HFFc6 (cell line): ENCODE results near the gene BANK1. TPM values are rescaled to one million over a fixed set of nuclear protein-coding genes. Genes with fewer than 3 reads are reported as not detected.

Experiments used
- DNase-seq: peaks from one replicate; pipeline ENCODE4 v3.0.0-alpha.2; 2018
- H3K27ac Mint-ChIP-seq: 2 replicates; pipeline ENCODE4 v1.8.0; 2020; ENCODE audit warnings: mild to moderate bottlenecking, mixed read lengths
- H3K27me3 Mint-ChIP-seq: 2 replicates; pipeline ENCODE4 v1.8.0; 2021; ENCODE audit warnings: mild to moderate bottlenecking, moderate library complexity, mixed read lengths; ENCODE audit not compliant: insufficient read depth
- H3K36me3 Mint-ChIP-seq: 2 replicates; pipeline ENCODE4 v1.8.0; 2021; ENCODE audit warnings: low read depth, mixed read lengths
- H3K4me1 Mint-ChIP-seq: 2 replicates; pipeline ENCODE4 v1.8.0; 2020; ENCODE audit warnings: low read depth, mixed read lengths
- H3K4me3 Mint-ChIP-seq: 2 replicates; pipeline ENCODE4 v1.8.0; 2020; ENCODE audit warnings: mild to moderate bottlenecking, moderate library complexity, mixed read lengths
- H3K9me3 Mint-ChIP-seq: 2 replicates; pipeline ENCODE4 v1.8.0; 2020; ENCODE audit warnings: mild to moderate bottlenecking, mixed read lengths
- long read RNA-seq: library from polyadenylated mRNA; unstranded; transcript quantifications from one replicate; pipeline ENCODE4 v2.0.0, GENCODE V29; 2019
- total RNA-seq, 6 experiments: library from RNA; stranded (reverse); fragmentation: NEBNext Ultra II Directional; extraction: Animal tissue kit (Norgen Biotek cat#: 25700); gene quantifications; 2 replicates in 1 of 6; 3 replicates in 5 of 6; pipeline ENCODE4 v1.2.3, GENCODE V29; 2021
- TF ChIP-seq, protein P1 (sequence below): fragments of 200-600 bp; sonication (generic); IDR thresholded peaks from 2 replicates; pipeline ENCODE4 v1.5.0; 2021; ENCODE audit warnings: antibody characterized with exemption, mild to moderate bottlenecking

Gene BANK1, protein sequence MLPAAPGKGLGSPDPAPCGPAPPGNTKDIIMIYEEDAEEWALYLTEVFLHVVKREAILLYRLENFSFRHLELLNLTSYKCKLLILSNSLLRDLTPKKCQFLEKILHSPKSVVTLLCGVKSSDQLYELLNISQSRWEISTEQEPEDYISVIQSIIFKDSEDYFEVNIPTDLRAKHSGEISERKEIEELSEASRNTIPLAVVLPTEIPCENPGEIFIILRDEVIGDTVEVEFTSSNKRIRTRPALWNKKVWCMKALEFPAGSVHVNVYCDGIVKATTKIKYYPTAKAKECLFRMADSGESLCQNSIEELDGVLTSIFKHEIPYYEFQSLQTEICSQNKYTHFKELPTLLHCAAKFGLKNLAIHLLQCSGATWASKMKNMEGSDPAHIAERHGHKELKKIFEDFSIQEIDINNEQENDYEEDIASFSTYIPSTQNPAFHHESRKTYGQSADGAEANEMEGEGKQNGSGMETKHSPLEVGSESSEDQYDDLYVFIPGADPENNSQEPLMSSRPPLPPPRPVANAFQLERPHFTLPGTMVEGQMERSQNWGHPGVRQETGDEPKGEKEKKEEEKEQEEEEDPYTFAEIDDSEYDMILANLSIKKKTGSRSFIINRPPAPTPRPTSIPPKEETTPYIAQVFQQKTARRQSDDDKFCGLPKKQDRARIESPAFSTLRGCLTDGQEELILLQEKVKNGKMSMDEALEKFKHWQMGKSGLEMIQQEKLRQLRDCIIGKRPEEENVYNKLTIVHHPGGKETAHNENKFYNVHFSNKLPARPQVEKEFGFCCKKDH
- under 1 TPM in 3 of 6 experiments, not detected in 3; 0.14 to 0.28 (median 0.17) TPM for total RNA-seq
- long read RNA-seq, result 0 reads

DNA sequence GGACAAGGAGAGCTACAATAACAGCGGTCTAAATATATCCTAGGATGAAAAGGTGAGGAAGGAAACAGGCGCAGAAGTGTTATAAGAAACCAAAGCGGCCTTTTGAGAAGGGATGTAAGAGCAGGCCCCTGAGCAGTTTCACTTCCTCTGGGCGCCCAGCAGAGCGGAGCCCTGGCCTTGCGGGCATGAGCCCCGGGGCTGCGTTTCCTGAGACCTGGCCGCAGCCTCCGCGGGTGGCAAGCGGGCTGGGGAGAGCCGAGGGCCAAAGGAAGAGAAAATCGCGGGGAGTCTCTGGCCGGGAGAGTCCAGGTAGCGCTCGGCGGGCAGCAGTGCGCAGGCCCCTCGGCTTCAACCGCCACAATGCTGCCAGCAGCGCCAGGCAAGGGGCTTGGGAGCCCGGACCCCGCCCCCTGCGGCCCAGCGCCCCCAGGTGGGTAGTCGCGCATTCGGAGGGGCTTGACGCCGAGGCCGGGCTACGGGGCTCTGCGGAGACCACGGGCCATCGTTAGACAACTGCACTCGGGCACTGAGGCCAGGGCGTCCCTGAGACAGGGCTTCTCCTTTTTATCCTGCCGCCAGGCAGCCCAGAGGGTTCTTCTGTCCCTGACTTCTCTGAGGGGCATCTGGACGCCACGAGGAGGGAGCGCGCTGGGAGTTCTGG lies at the start of gene BANK1:
Gene BANK1, plus strand, starts transcription at position 210 of the 661 bp plus-strand sequence. Its CDS starts 151 bp downstream, at position 361.
- H3K27ac Mint-ChIP-seq, result peak within 1 kb of the TSS; percentile 68; the same call in 1 of the 2 replicates
- H3K4me1 Mint-ChIP-seq, result peaks cover 12% of the 10 kb centered on the region; the same call in 1 of the 2 replicates
- DNase-seq, result no peak
- TF ChIP-seq, protein P1, sequence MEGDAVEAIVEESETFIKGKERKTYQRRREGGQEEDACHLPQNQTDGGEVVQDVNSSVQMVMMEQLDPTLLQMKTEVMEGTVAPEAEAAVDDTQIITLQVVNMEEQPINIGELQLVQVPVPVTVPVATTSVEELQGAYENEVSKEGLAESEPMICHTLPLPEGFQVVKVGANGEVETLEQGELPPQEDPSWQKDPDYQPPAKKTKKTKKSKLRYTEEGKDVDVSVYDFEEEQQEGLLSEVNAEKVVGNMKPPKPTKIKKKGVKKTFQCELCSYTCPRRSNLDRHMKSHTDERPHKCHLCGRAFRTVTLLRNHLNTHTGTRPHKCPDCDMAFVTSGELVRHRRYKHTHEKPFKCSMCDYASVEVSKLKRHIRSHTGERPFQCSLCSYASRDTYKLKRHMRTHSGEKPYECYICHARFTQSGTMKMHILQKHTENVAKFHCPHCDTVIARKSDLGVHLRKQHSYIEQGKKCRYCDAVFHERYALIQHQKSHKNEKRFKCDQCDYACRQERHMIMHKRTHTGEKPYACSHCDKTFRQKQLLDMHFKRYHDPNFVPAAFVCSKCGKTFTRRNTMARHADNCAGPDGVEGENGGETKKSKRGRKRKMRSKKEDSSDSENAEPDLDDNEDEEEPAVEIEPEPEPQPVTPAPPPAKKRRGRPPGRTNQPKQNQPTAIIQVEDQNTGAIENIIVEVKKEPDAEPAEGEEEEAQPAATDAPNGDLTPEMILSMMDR, result peak; percentile 18; the same call in 1 of the 2 replicates
- H3K36me3 Mint-ChIP-seq, result no peaks in the 10 kb centered on the region
- H3K9me3 Mint-ChIP-seq, result no peaks in the 10 kb centered on the region
- H3K4me3 Mint-ChIP-seq, result peak within 1 kb of the TSS; percentile 82
- H3K27me3 Mint-ChIP-seq, result peaks cover 5% of the 10 kb centered on the region; the same call in 1 of the 2 replicates

DNA sequence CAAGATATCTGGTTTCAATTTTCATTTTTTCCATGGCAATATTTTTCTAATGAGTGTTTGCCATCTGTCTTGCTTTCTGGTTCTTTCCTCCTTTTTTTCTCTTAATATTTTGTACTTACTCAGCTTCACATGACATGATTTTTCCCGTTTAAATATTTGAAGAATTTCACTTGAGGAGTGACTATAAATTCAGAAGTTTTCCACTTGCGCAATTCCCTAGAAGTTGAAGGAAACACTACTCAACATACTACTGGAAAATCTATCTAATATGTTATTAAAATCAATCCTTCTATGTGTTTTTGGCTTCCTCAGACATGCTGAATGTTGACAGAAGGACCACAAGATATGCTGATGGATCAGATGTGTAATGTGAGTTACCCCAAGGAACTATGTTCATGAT lies 36.8 kb upstream of the BANK1 start:
- no peaks in the 10 kb centered on the region for H3K9me3 Mint-ChIP-seq
- no peak for DNase-seq
- no peak overlapping the region for H3K4me3 Mint-ChIP-seq
- no peaks in the 10 kb centered on the region for H3K27me3 Mint-ChIP-seq
- H3K4me1 Mint-ChIP-seq, result no peaks in the 10 kb centered on the region
- TF ChIP-seq, protein P1, result no peak
- no peaks in the 10 kb centered on the region for H3K36me3 Mint-ChIP-seq
- H3K27ac Mint-ChIP-seq, result no peak overlapping the region

DNA sequence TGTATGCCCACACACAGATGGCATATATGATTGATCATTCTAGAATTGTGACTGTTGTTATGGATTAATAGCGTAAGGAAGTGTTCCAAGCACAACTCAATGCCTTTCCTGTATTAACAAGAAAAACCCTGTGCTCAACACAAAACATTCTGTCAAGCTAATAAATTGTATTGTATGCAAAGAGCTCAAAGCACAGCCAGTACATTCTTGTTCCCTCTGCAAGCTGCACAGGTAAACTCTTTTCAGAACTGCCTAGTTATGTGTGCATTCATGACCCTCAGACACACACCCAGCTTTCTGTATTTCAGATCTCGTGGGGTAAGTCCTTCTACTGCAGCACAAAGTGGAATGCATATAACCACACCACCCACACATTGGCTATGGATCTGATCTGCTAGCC lies 34.3 kb upstream of the BANK1 start:
- TF ChIP-seq, protein P1, result no peak
- H3K4me3 Mint-ChIP-seq, result no peak overlapping the region

DNA sequence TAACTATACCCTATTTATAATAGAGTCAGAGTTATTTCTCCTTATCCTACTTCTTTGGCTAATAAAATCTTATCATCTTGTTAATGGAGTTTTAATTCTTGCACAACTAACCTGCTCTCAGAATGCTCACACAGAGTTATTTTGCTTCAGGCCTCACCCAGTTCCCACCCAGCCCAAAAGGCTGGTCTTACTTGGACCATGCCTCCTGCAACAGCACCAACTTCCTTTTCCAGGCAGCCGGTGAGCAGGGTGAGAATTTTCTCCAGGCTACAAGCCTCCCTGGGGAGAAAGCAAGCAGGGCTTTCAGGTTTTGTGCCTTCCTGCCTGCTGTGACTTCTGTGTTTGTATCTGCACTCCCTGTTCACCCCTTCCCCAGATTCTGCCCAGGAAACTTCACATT lies 29.1 kb upstream of the BANK1 start:
- Mint-ChIP-seq H3K27ac (no peak overlapping the region), H3K36me3 (no peaks in the 10 kb centered on the region), H3K4me1 (no peaks in the 10 kb centered on the region; the same call in 1 of the 2 replicates), H3K4me3 (no peak overlapping the region), H3K27me3 (peaks cover 2% of the 10 kb centered on the region; the same call in 1 of the 2 replicates), H3K9me3 (no peaks in the 10 kb centered on the region; the same call in 1 of the 2 replicates)
- TF ChIP-seq, protein P1, result no peak
- no peak for DNase-seq

More for the DNA sequence above, 34.3 kb upstream of the BANK1 start:
- no peak for DNase-seq
- H3K9me3 Mint-ChIP-seq, result no peaks in the 10 kb centered on the region; the same call in 1 of the 2 replicates
- H3K27ac Mint-ChIP-seq, result no peak overlapping the region
- H3K27me3 Mint-ChIP-seq, result no peaks in the 10 kb centered on the region
- H3K36me3 Mint-ChIP-seq, result no peaks in the 10 kb centered on the region
- no peaks in the 10 kb centered on the region for H3K4me1 Mint-ChIP-seq

DNA sequence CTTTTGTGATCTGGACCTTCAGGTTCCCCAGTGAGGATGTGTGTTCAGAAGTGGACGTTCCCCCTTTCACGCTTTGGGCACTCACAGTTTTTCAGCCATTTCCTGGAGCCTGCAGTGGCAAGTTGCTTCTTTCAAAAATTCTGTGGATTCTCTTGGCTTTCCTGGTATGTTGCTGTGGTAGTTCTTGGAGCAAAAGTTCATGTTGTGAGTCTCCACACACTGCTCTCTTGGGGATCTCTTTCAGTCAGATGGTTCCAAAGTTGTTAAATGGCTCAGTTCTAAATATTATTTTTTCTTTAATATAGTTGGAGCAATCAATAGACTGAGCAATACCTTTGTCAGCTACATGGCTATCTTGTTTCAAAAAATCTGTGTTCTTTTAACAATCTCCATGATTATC lies 28.5 kb upstream of the BANK1 start:
- Mint-ChIP-seq H3K4me1 (no peaks in the 10 kb centered on the region; the same call in 1 of the 2 replicates), H3K4me3 (no peak overlapping the region), H3K36me3 (no peaks in the 10 kb centered on the region), H3K27me3 (peaks cover 2% of the 10 kb centered on the region; the same call in 1 of the 2 replicates), H3K9me3 (no peaks in the 10 kb centered on the region; the same call in 1 of the 2 replicates), H3K27ac (no peak overlapping the region)
- TF ChIP-seq, protein P1, result no peak
- no peak for DNase-seq
